K562 (cell line): ENCODE measurements around the gene ASAH2B. TPM values are rescaled to one million over a fixed set of nuclear protein-coding genes. Genes with fewer than 3 reads are reported as not detected.

Experiments used
- ARID3B ChIP-seq: fragments of 250-450 bp; sonication (Bioruptor Pico); IDR thresholded peaks from 2 replicates; pipeline ENCODE4 v1.4.0; 2020; ENCODE audit warnings: borderline replicate concordance
- BMI1 ChIP-seq: fragments of 150-350 bp; IDR thresholded peaks from 2 replicates; pipeline ENCODE4 v1.6.1; 2014; ENCODE audit warnings: low read length
- BRD9 ChIP-seq: fragments of 450-650 bp; IDR thresholded peaks from 2 replicates; pipeline ENCODE4 v1.6.1; 2018; ENCODE audit warnings: low read depth; ENCODE audit not compliant: partially characterized antibody
- CGGBP1 ChIP-seq: fragments of 250-450 bp; sonication (Bioruptor Pico); IDR thresholded peaks from 2 replicates; pipeline ENCODE4 v1.9.0; 2021; ENCODE audit warnings: mild to moderate bottlenecking
- CTBP1 ChIP-seq: fragments of 450-650 bp; IDR thresholded peaks from 2 replicates; pipeline ENCODE4 v1.6.1; 2016; ENCODE audit warnings: borderline replicate concordance
- DNMT1 ChIP-seq: fragments of 450-650 bp; IDR thresholded peaks from 2 replicates; pipeline ENCODE4 v1.6.1; 2016; ENCODE audit warnings: antibody characterized with exemption, mild to moderate bottlenecking
- GABPB2 ChIP-seq: fragments of 250-450 bp; sonication (Bioruptor Pico); conservative IDR thresholded peaks from 2 replicates; pipeline ENCODE4 v1.5.1; 2021; ENCODE audit warnings: mild to moderate bottlenecking
- HMBOX1 ChIP-seq: sonication (generic); IDR thresholded peaks from 2 replicates; pipeline ENCODE4 v1.6.1; 2016
- NR0B1 ChIP-seq: fragments of 450-650 bp; IDR thresholded peaks from one replicate; pipeline ENCODE4 v1.6.1; 2018; ENCODE audit warnings: mild to moderate bottlenecking, moderate library complexity; ENCODE audit not compliant: partially characterized antibody
- NR2C2 ChIP-seq, 2 experiments: fragments of 200-800 bp in 1 of 2; sonication (Bioruptor generic) in 1 of 2; sonication (generic) in 1 of 2; formaldehyde crosslinking in 1 of 2; IDR thresholded peaks; 2 replicates each; pipeline versions ENCODE4 v1.6.1 to v1.8.0; 2016 to 2022; ENCODE audit warnings: mild to moderate bottlenecking in 1 of 2, missing compliant biosample characterization in 1 of 2, missing genetic modification characterization in 1 of 2, missing genetic modification reagents in 1 of 2
- PHF8 ChIP-seq: fragments of 200-600 bp; sonication (generic); IDR thresholded peaks from 2 replicates; pipeline ENCODE4 v1.6.1; 2012; ENCODE audit warnings: mixed run types, mild to moderate bottlenecking, inconsistent platforms, low read length, moderate library complexity, borderline replicate concordance
- SAP30 ChIP-seq: fragments of 200-600 bp; sonication (generic); IDR thresholded peaks from 2 replicates; pipeline ENCODE4 v1.6.1; 2012; ENCODE audit warnings: borderline replicate concordance, low read depth, mild to moderate bottlenecking, moderate library complexity, low read length, control low read depth, inconsistent platforms; ENCODE audit not compliant: insufficient read depth, poor library complexity, severe bottlenecking
- SMAD1 ChIP-seq: fragments of 150-350 bp; IDR thresholded peaks from 2 replicates; pipeline ENCODE4 v1.6.1; 2014; ENCODE audit warnings: low read length, low read depth; ENCODE audit not compliant: partially characterized antibody
- SMARCB1 ChIP-seq: IDR thresholded peaks from 2 replicates; pipeline ENCODE4 v1.6.1; 2011; ENCODE audit warnings: improper control_type of control experiment, low read depth; ENCODE audit not compliant: insufficient read length
- XRCC3 ChIP-seq: fragments of 450-650 bp; IDR thresholded peaks from 2 replicates; pipeline ENCODE4 v1.6.1; 2017; ENCODE audit warnings: mild to moderate bottlenecking, moderate library complexity
- ZNF444 ChIP-seq: fragments of 250-450 bp; sonication (Bioruptor Pico); IDR thresholded peaks from 2 replicates; pipeline ENCODE4 v1.4.0; 2020; ENCODE audit warnings: mild to moderate bottlenecking, moderate library complexity
- ZNF57 ChIP-seq: fragments of 450-650 bp; formaldehyde crosslinking; IDR thresholded peaks from 2 replicates; pipeline ENCODE4 v1.4.0; 2020; ENCODE audit warnings: mild to moderate bottlenecking, moderate library complexity
- ZNF592 ChIP-seq: fragments of 450-650 bp; IDR thresholded peaks from 2 replicates; pipeline ENCODE4 v1.6.1; 2017; ENCODE audit warnings: antibody characterized with exemption, mild to moderate bottlenecking
- ZNF76 ChIP-seq: fragments of 250-450 bp; sonication (Bioruptor Pico); IDR thresholded peaks from 2 replicates; pipeline ENCODE4 v1.4.0; 2020; ENCODE audit warnings: mild to moderate bottlenecking, moderate library complexity, borderline replicate concordance
- polyA plus RNA-seq, 8 experiments: library from polyadenylated mRNA; depleted of rRNA in 4 of 8; stranded (reverse) in 5 of 8; unstranded in 3 of 8; fragments of >200 nt; fragmentation: Nextera tagmentation in 2 of 8; fragmentation: Illumina TruSeq in 1 of 8; extraction: Ambion mirVana in 2 of 8; extraction: Trizol in 1 of 8; gene quantifications; 2 replicates each; pipeline versions ENCODE4 v1.2.1 to v1.2.3, GENCODE V29; 2011 to 2014; ENCODE audit warnings: inconsistent platforms in 1 of 8, missing spikeins in 1 of 8
- total RNA-seq, 7 experiments: library from RNA; depleted of rRNA in 6 of 7; stranded (reverse); fragments of >200 nt in 6 of 7; fragmentation: Illumina TruSeq in 2 of 7; extraction: Trizol in 2 of 7; gene quantifications; 2 replicates each; pipeline versions ENCODE4 v1.2.1 to v1.2.3, GENCODE V29; 2011 to 2021; ENCODE audit warnings: low replicate concordance in 1 of 7

The ASAH2B gene
- total and polyA plus RNA-seq, 9 of the 15 experiments (the other 6 are each of a cell fraction or from before 2014, with no cell fraction given), result 5.0 to 18.3 (median 14.4) TPM

GRCh38 chr10:50739618-50740292, at the start of gene ASAH2B (continued):
- TF ChIP-seq ZNF592, result no peak
- TF ChIP-seq SMARCB1, result no peak
- no peak for TF ChIP-seq NR2C2 (CRISPR knock-in tag; IDR thresholded peaks at IDR 0.05)
- peak; percentile 65 for TF ChIP-seq NR2C2 (tag; IDR thresholded peaks at IDR 0.05)
- peak; percentile 47 for TF ChIP-seq SAP30
- TF ChIP-seq GABPB2 (CRISPR knock-in tag), result no peak
- TF ChIP-seq CGGBP1 (CRISPR knock-in tag), result no peak
- no peak for TF ChIP-seq DNMT1
- no peak for TF ChIP-seq ZNF57
- TF ChIP-seq ZNF444 (CRISPR knock-in tag), result no peak
- TF ChIP-seq BRD9, result no peak
- no peak for TF ChIP-seq NR0B1
- TF ChIP-seq ARID3B (CRISPR knock-in tag), result no peak
- TF ChIP-seq HMBOX1, result peak; percentile 78
- TF ChIP-seq ZNF76 (CRISPR knock-in tag), result 0 out of 2 replicates have a peak, but pooled peaks have one; percentile 67
- peak; percentile 51 for TF ChIP-seq SMAD1
- TF ChIP-seq PHF8, result peak; percentile 89; the same call in 1 of the 2 replicates
- no peak for TF ChIP-seq BMI1
- TF ChIP-seq CTBP1, result peak; percentile 45
- TF ChIP-seq XRCC3, result no peak
